HCT116 (cell line): ENCODE results near the gene MYPN. TPM values are rescaled to one million over a fixed set of nuclear protein-coding genes. Genes with fewer than 3 reads are reported as not detected.
A peak's percentile ranks its signal among the peaks of the same experiment; 100 is the strongest.

Source experiments
- ATAC-seq: fragments of 200-7000 bp; cut with Tn5 transposase; 2 replicates; pipeline ENCODE4 v1.9.1; 2020; ENCODE audit warnings: mild to moderate bottlenecking, moderate library complexity
- BruUV-seq: library from RNA; stranded (reverse); fragments of 400-500 nt; replicated peaks from 2 replicates; lab custom pipeline; 2021; lab: Mats Ljungman, UMichigan
- CTCF ChIA-PET: fragments of 300-600 bp; sonication (Branson Sonifier 250); formaldehyde crosslinking; loops from one replicate; lab custom pipeline; 2021; ENCODE audit warnings: antibody characterized with exemption; lab: Charles Lee
- POLR2A ChIA-PET: fragments of 300-600, 350-600 bp; sonication (Branson Sonifier 250); formaldehyde crosslinking; loops from one replicate; lab custom pipeline; 2021; ENCODE audit warnings: antibody characterized with exemption; lab: Charles Lee
- RAD21 ChIA-PET, 2 experiments: fragments of 300-600 bp; sonication (Branson Sonifier 250); formaldehyde crosslinking; loops; one replicate each; lab custom pipeline; 2023; ENCODE audit warnings: low total read pairs in 2 of 2; ENCODE audit not compliant: uncharacterized antibody in 2 of 2, unreplicated experiment in 2 of 2, low non-redundant PET in 1 of 2; lab: Charles Lee
- DNase-seq: peaks from one replicate; pipeline ENCODE4 v3.0.0-alpha.2; 2010; ENCODE audit warnings: low read depth, low spot score
- H2AFZ ChIP-seq: fragments of 200-600 bp; shearing (Covaris generic), sonication (generic); 2 replicates; pipeline ENCODE4 v1.6.1; 2017; ENCODE audit warnings: low read depth, mixed run types, mixed read lengths, antibody characterized with exemption, low read length; ENCODE audit not compliant: poor library complexity, severe bottlenecking
- H3K27ac ChIP-seq: 2 replicates; pipeline ENCODE4 v1.5.1; 2012; ENCODE audit warnings: low read depth, low read length
- H3K27me3 ChIP-seq: fragments of 200-600 bp; sonication (generic); 2 replicates; pipeline ENCODE4 v1.6.1; 2016; ENCODE audit warnings: mixed run types, low read length, mixed read lengths; ENCODE audit not compliant: insufficient read depth
- H3K36me3 ChIP-seq, 2 experiments: fragments of 200-500 bp in 1 of 2; fragments of 200-600 bp in 1 of 2; sonication (Bioruptor generic) in 1 of 2; sonication (generic) in 1 of 2; 2 replicates each; pipeline versions ENCODE4 v1.5.1 to v1.6.1; 2014 to 2016; ENCODE audit warnings: low read length in 2 of 2, inconsistent platforms in 1 of 2, mixed read lengths in 1 of 2, mixed run types in 1 of 2; ENCODE audit not compliant: insufficient read depth in 2 of 2, control insufficient read depth in 1 of 2
- H3K4me1 ChIP-seq, 2 experiments: fragments of 200-600 bp in 1 of 2; sonication (generic) in 1 of 2; 2 replicates each; pipeline versions ENCODE4 v1.5.1 to v1.6.1; 2012 to 2017; ENCODE audit warnings: low read length in 2 of 2, inconsistent platforms in 1 of 2, mild to moderate bottlenecking in 1 of 2, mixed read lengths in 1 of 2, mixed run types in 1 of 2, moderate library complexity in 1 of 2; ENCODE audit not compliant: insufficient read depth in 2 of 2, control insufficient read depth in 1 of 2
- H3K4me2 ChIP-seq: fragments of 200-600 bp; sonication (generic); 2 replicates; pipeline ENCODE4 v1.6.1; 2017; ENCODE audit warnings: mixed run types, low read length, mixed read lengths
- H3K4me3 ChIP-seq, 2 experiments: fragments of 200-600 bp in 1 of 2; sonication (generic) in 1 of 2; replicated peaks in 1 of 2; 2 replicates each; pipeline ENCODE4 v1.5.1; 2011 to 2016; ENCODE audit warnings: low read length in 2 of 2, control low read depth in 1 of 2, low read depth in 1 of 2, mild to moderate bottlenecking in 1 of 2, mixed read lengths in 1 of 2, mixed run types in 1 of 2
- H3K79me2 ChIP-seq: fragments of 200-600 bp; sonication (generic); 2 replicates; pipeline ENCODE4 v1.6.1; 2017; ENCODE audit warnings: mild to moderate bottlenecking, mixed run types, low read length, moderate library complexity, mixed read lengths; ENCODE audit not compliant: insufficient read depth
- H3K9ac ChIP-seq: fragments of 200-600 bp; sonication (generic); 2 replicates; pipeline ENCODE4 v1.6.1; 2016; ENCODE audit warnings: low read length, mixed read lengths
- H3K9me2 ChIP-seq: fragments of 200-600 bp; sonication (generic), shearing (Covaris generic); 2 replicates; pipeline ENCODE4 v1.6.1; 2017; ENCODE audit warnings: mixed run types, mild to moderate bottlenecking, moderate library complexity; ENCODE audit not compliant: insufficient read depth
- H3K9me3 ChIP-seq, 2 experiments: fragments of 200-500 bp in 1 of 2; fragments of 200-600 bp in 1 of 2; sonication (Bioruptor generic) in 1 of 2; sonication (generic) in 1 of 2; 2 replicates each; pipeline ENCODE4 v1.6.1; 2014 to 2017; ENCODE audit warnings: low read length in 2 of 2, mixed read lengths in 2 of 2, inconsistent platforms in 1 of 2, low read depth in 1 of 2, mild to moderate bottlenecking in 1 of 2, mixed run types in 1 of 2, moderate library complexity in 1 of 2; ENCODE audit not compliant: control insufficient read depth in 1 of 2, insufficient read depth in 1 of 2
- H4K20me1 ChIP-seq: fragments of 200-600 bp; sonication (generic), shearing (Covaris generic); 2 replicates; pipeline ENCODE4 v1.6.1; 2017; ENCODE audit warnings: mixed run types, mild to moderate bottlenecking, moderate library complexity; ENCODE audit not compliant: insufficient read depth
- CBX3 ChIP-seq: IDR thresholded peaks from 2 replicates; pipeline ENCODE4 v1.6.1; 2012; ENCODE audit warnings: low read depth
- ELF1 ChIP-seq: IDR thresholded peaks from 2 replicates; pipeline ENCODE4 v1.6.1; 2012; ENCODE audit warnings: low read depth, borderline replicate concordance
- EZH2 ChIP-seq: fragments of 200-600 bp; sonication (generic); IDR thresholded peaks from 2 replicates; pipeline ENCODE4 v1.6.1; 2017; ENCODE audit warnings: antibody characterized with exemption, mixed run types
- FOSL1 ChIP-seq: IDR thresholded peaks from 2 replicates; pipeline ENCODE4 v1.6.1; 2012; ENCODE audit warnings: low read depth
- POLR2A ChIP-seq: IDR thresholded peaks from 2 replicates; pipeline ENCODE4 v1.7.0; 2011; ENCODE audit warnings: borderline replicate concordance; ENCODE audit not compliant: insufficient read depth, insufficient read length; ENCODE audit errors: extremely low read depth
- POLR2AphosphoS5 ChIP-seq: IDR thresholded peaks from 2 replicates; pipeline ENCODE4 v1.6.1; 2011; ENCODE audit warnings: mild to moderate bottlenecking, low read depth, low read length, moderate library complexity
- RAD21 ChIP-seq: IDR thresholded peaks from 2 replicates; pipeline ENCODE4 v1.6.1; 2012; ENCODE audit warnings: low read depth, mild to moderate bottlenecking
- SRF ChIP-seq: IDR thresholded peaks from 2 replicates; pipeline ENCODE4 v1.6.1; 2012; ENCODE audit warnings: low read depth
- TCF7L2 ChIP-seq: IDR thresholded peaks from 2 replicates; pipeline ENCODE4 v1.7.0; 2011; ENCODE audit warnings: borderline replicate concordance, inconsistent platforms; ENCODE audit not compliant: insufficient read depth, insufficient read length; ENCODE audit errors: extremely low read depth
- ZNF274 ChIP-seq: fragments of 200-500 bp; sonication (Bioruptor generic); IDR thresholded peaks from 2 replicates; pipeline ENCODE4 v1.6.1; 2014; ENCODE audit warnings: mild to moderate bottlenecking, low read depth, low read length, inconsistent platforms
- intact Hi-C: fragments of 100-400 bp; cut with micrococcal nuclease; formaldehyde crosslinking; loops from 2 replicates; pipeline ENCODE4 v1.10.0; 2022
- total RNA-seq: library from RNA; stranded (reverse); gene quantifications from one replicate; pipeline ENCODE4 v1.2.1, GENCODE V29; 2021; ENCODE audit not compliant: unreplicated experiment
- TF ChIP-seq, protein P1 (sequence below), 3 experiments: fragments of 200-600 bp in 1 of 3; sonication (generic) in 1 of 3; IDR thresholded peaks in 2 of 3; conservative IDR thresholded peaks in 1 of 3; 2 replicates each; pipeline ENCODE4 v1.5.1; 2012 to 2017; ENCODE audit warnings: low read depth in 2 of 3, low read length in 2 of 3, antibody characterized with exemption in 1 of 3, borderline replicate concordance in 1 of 3, control low read depth in 1 of 3, mild to moderate bottlenecking in 1 of 3, mixed read lengths in 1 of 3, mixed run types in 1 of 3, moderate library complexity in 1 of 3; ENCODE audit not compliant: insufficient read depth in 1 of 3
- TF ChIP-seq, protein P2 (sequence below): IDR thresholded peaks from 2 replicates; pipeline ENCODE4 v1.6.1; 2011; ENCODE audit warnings: mild to moderate bottlenecking, low read length, moderate library complexity; ENCODE audit not compliant: insufficient replicate concordance; ENCODE audit errors: extremely low read depth

The MYPN gene
- total RNA-seq, 1 experiment from 2014 or later: 0.34 TPM

- TF ChIP-seq, protein P1, sequence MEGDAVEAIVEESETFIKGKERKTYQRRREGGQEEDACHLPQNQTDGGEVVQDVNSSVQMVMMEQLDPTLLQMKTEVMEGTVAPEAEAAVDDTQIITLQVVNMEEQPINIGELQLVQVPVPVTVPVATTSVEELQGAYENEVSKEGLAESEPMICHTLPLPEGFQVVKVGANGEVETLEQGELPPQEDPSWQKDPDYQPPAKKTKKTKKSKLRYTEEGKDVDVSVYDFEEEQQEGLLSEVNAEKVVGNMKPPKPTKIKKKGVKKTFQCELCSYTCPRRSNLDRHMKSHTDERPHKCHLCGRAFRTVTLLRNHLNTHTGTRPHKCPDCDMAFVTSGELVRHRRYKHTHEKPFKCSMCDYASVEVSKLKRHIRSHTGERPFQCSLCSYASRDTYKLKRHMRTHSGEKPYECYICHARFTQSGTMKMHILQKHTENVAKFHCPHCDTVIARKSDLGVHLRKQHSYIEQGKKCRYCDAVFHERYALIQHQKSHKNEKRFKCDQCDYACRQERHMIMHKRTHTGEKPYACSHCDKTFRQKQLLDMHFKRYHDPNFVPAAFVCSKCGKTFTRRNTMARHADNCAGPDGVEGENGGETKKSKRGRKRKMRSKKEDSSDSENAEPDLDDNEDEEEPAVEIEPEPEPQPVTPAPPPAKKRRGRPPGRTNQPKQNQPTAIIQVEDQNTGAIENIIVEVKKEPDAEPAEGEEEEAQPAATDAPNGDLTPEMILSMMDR (IDR thresholded peaks at IDR 0.05 in 2 of 3, conservative IDR thresholded peaks at IDR 0.05 in 1 of 3; ENCODE audit: borderline replicate concordance in 1 of 3, insufficient read depth in 1 of 3, low read depth in 2 of 3, low read length in 2 of 3): no peak
- TF ChIP-seq SRF (no peak), ZNF274 (no peak), FOSL1 (no peak)
These were observed 5.9 kb upstream of the MYPN start (continued) for GRCh38 chr10:68103261-68103878.

DNA sequence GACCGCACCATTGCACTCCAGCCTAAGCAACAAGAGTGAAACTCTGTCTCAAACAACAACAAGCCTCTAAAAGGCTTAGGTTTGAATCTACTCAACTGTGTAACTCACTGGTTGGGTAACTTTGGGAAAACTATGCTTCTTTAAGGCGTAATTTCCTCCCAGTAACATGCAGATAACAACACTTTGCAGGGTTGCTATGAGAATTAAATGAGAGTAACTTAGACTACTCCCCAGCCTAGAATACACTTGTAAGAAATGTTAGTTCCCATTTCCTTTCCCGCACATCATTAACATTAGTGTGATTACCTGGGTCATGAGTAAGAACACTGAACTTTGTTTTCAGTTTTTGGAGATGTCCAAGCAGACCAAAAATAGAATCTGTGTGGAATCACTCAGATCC lies 5.4 kb upstream of the MYPN start:
- no peaks in the 10 kb centered on the region for H3K79me2 ChIP-seq
- ChIA-PET RAD21 (no interaction called here), POLR2A (no interaction called here), CTCF (no interaction called here)
- intact Hi-C loops: no loop called here
- no peaks in the 10 kb centered on the region for H3K27me3 ChIP-seq
- no peaks in the 10 kb centered on the region for H4K20me1 ChIP-seq
- H3K4me2 ChIP-seq: peak overlapping the region; percentile 54
- peak overlapping the region in 1 of 2 experiments; percentile 27; a peak in 1 of 4 replicates for H3K4me3 ChIP-seq
- no TSS peak for BruUV-seq
- peaks cover 18 to 77% of the 10 kb centered on the region in 2 experiments for H3K4me1 ChIP-seq
- H3K36me3 ChIP-seq: no peaks in the 10 kb centered on the region
- ATAC-seq (peak; percentile 13; the same call in 1 of the 2 replicates), DNase-seq (no peak)
- H3K27ac ChIP-seq: no peak overlapping the region
- no peaks in the 10 kb centered on the region for H3K9me2 ChIP-seq
- TF ChIP-seq TCF7L2 (no peak), ELF1 (no peak), EZH2 (no peak), CBX3 (no peak), FOSL1 (no peak), RAD21 (no peak), POLR2AphosphoS5 (no peak), POLR2A (no peak)
- TF ChIP-seq, protein P2, sequence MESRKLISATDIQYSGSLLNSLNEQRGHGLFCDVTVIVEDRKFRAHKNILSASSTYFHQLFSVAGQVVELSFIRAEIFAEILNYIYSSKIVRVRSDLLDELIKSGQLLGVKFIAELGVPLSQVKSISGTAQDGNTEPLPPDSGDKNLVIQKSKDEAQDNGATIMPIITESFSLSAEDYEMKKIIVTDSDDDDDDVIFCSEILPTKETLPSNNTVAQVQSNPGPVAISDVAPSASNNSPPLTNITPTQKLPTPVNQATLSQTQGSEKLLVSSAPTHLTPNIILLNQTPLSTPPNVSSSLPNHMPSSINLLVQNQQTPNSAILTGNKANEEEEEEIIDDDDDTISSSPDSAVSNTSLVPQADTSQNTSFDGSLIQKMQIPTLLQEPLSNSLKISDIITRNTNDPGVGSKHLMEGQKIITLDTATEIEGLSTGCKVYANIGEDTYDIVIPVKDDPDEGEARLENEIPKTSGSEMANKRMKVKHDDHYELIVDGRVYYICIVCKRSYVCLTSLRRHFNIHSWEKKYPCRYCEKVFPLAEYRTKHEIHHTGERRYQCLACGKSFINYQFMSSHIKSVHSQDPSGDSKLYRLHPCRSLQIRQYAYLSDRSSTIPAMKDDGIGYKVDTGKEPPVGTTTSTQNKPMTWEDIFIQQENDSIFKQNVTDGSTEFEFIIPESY: no peak
- peak overlapping the region; percentile 30 for H3K9ac ChIP-seq
- H2AFZ ChIP-seq: peak overlapping the region; percentile 58
- no peaks in the 10 kb centered on the region for H3K9me3 ChIP-seq
